Left ventricle myocardium inferior (tissue), 1 donor: ENCODE data around the gene PGA3. TPM values are rescaled to one million over a fixed set of nuclear protein-coding genes. Genes with fewer than 3 reads are reported as not detected.
"Not testable (repeated sequence)": the region's sequence is repeated elsewhere in the genome, so short reads cannot be mapped to it uniquely, and the experiment has no call there.

Source experiments
- DNase-seq: peaks from one replicate; pipeline ENCODE4 v3.0.0-alpha.2; 2020
- H3K27ac ChIP-seq: fragments of 200-600 bp; replicated peaks from 2 replicates; pipeline ENCODE4 v1.8.0; 2021
- H3K27me3 ChIP-seq: fragments of 200-600 bp; 2 replicates; pipeline ENCODE4 v1.8.0; 2021; ENCODE audit warnings: low read depth
- H3K36me3 ChIP-seq: fragments of 200-600 bp; 2 replicates; pipeline ENCODE4 v1.8.0; 2021
- H3K4me1 ChIP-seq: fragments of 200-600 bp; 2 replicates; pipeline ENCODE4 v1.8.0; 2021
- H3K4me3 ChIP-seq: fragments of 200-600 bp; 2 replicates; pipeline ENCODE4 v1.8.0; 2021; ENCODE audit warnings: mild to moderate bottlenecking, moderate library complexity
- H3K9me3 ChIP-seq: fragments of 200-600 bp; replicated peaks from 2 replicates; pipeline ENCODE4 v1.8.0; 2021
- CTCF ChIP-seq: fragments of 200-600 bp; IDR thresholded peaks from 2 replicates; pipeline ENCODE4 v1.8.0; 2021; ENCODE audit warnings: antibody characterized with exemption, mild to moderate bottlenecking, borderline replicate concordance
- intact Hi-C: fragments of 100-400 bp; cut with micrococcal nuclease; formaldehyde crosslinking; loops from one replicate; pipeline ENCODE4 v1.11.0; 2022
- total RNA-seq: library from RNA; stranded (reverse); fragmentation: NEBNext Ultra II Directional; extraction: Animal tissue kit (Norgen Biotek cat#: 25700); gene quantifications from one replicate; pipeline ENCODE4 v1.2.1, GENCODE V29; 2021
- donor health status: DM: no; HTN: yes; CAD: no; lungs with severe emphysema.

The PGA3 gene
- total RNA-seq, 1 donor from 2014 or later: 0.19 TPM

DNA sequence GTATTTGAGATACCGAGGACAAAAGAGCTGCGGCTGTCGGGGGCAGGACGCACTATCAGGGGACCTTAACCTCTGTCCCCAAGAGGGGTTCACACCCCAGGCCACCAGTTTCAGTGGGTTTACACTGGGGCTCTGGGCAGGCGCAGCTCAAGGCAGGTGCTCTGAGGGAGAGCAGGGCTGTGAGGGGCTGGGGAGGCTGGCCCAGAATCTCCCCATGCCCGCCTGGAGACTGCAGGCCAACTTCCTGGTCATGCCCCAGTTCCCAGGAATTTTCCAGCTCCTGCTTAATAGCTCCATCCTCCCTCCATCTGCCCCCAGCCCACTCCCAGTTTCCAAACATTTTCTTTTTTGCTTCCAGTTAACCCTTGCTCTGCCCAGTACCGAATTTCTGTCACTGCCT is 7.6 kb upstream of the PGA3 start:
- no peaks in the 10 kb centered on the region for H3K4me1 ChIP-seq
- DNase-seq: no peak
- H3K4me3 ChIP-seq: no peak overlapping the region

GRCh38 chr11:61198361-61198760 is 5.0 kb upstream of the PGA3 start:
- intact Hi-C loops: no loop called here
- Histone ChIP-seq H3K27me3 (peaks cover 61% of the 10 kb centered on the region), H3K9me3 (peaks cover 12% of the 10 kb centered on the region), H3K36me3 (no peaks in the 10 kb centered on the region), H3K4me1 (no peaks in the 10 kb centered on the region), H3K4me3 (no peak overlapping the region), H3K27ac (no peak overlapping the region)
- DNase-seq: no peak
- TF ChIP-seq CTCF: no peak

More for the DNA sequence above, 7.6 kb upstream of the PGA3 start:
- peaks cover 12% of the 10 kb centered on the region for H3K9me3 ChIP-seq
- H3K36me3 ChIP-seq: no peaks in the 10 kb centered on the region
- H3K27ac ChIP-seq: no peak overlapping the region
- no peak for TF ChIP-seq CTCF
- intact Hi-C loops: no loop called here
- H3K27me3 ChIP-seq: peaks cover 66% of the 10 kb centered on the region

- no peak for TF ChIP-seq CTCF
- Histone ChIP-seq H3K9me3 (peaks cover 12% of the 10 kb centered on the region), H3K27me3 (peaks cover 63% of the 10 kb centered on the region), H3K4me1 (no peaks in the 10 kb centered on the region), H3K27ac (no peak overlapping the region), H3K36me3 (no peaks in the 10 kb centered on the region), H3K4me3 (no peak overlapping the region)
- intact Hi-C loops: no loop called here
- no peak for DNase-seq
These were observed 4.3 kb upstream of the PGA3 start for GRCh38 chr11:61198948-61199523.

GRCh38 chr11:61201476-61201875 is 1.8 kb upstream of the PGA3 start:
- no peak overlapping the region for H3K27ac ChIP-seq
- no peak for DNase-seq
- intact Hi-C loops: no loop called here
- H3K4me1 ChIP-seq: no peaks in the 10 kb centered on the region
- no peak overlapping the region for H3K4me3 ChIP-seq
- no peaks in the 10 kb centered on the region for H3K36me3 ChIP-seq
- peaks cover 48% of the 10 kb centered on the region for H3K27me3 ChIP-seq
- H3K9me3 ChIP-seq: peaks cover 12% of the 10 kb centered on the region
- TF ChIP-seq CTCF: no peak

DNA sequence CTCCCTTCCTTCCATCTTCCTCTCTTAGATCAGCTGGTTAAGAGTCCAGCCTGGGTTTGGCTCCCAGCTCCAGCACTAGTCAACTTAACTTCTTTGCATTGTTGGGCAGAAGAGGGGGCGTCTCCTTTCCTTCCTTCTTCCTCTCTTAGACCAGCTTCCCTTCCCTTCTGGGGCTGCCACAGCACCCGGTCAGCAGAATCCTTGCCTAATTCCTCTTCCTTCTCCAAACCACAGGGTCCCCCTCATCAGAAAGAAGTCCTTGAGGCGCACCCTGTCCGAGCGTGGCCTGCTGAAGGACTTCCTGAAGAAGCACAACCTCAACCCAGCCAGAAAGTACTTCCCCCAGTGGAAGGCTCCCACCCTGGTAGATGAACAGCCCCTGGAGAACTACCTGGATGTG is 558 bp downstream of the PGA3 start:
- DNase-seq, H3K4me3 ChIP-seq, H3K36me3 ChIP-seq, intact Hi-C loops, H3K9me3 ChIP-seq, H3K27ac ChIP-seq, H3K4me1 ChIP-seq: not testable (repeated sequence)
- peaks cover 24% of the 10 kb centered on the region for H3K27me3 ChIP-seq

DNA sequence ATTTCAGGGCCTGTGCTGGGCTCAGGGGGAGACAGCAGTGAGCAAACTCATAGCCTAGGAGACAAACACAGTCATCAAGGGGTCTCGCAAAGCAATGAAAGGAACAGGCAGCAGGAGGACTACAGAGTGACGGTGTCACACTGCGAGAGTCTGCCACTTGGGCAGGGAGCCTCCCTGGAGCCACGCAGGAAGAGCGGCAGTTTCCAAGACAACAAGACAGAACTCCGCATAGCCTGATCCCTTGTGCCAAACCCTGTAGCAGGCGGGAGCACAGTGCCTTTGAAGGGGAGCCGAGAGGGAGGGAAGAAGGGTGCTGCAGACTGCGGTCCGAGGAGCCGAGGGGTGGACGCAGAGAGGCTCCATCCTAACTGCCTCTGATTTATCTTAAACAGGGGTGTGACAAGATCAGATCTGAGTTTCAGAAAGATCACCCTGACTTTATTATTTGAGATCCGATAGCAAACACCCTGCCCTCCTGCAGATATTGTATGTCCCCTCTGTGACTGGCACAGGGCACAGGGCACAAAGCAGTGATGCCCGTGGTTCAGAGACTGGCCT is 1.3 kb downstream of the PGA3 start:
- H3K4me3 ChIP-seq, DNase-seq, H3K27ac ChIP-seq, intact Hi-C loops, H3K4me1 ChIP-seq, H3K9me3 ChIP-seq, H3K36me3 ChIP-seq: not testable (repeated sequence)
- peaks cover 17% of the 10 kb centered on the region for H3K27me3 ChIP-seq

DNA sequence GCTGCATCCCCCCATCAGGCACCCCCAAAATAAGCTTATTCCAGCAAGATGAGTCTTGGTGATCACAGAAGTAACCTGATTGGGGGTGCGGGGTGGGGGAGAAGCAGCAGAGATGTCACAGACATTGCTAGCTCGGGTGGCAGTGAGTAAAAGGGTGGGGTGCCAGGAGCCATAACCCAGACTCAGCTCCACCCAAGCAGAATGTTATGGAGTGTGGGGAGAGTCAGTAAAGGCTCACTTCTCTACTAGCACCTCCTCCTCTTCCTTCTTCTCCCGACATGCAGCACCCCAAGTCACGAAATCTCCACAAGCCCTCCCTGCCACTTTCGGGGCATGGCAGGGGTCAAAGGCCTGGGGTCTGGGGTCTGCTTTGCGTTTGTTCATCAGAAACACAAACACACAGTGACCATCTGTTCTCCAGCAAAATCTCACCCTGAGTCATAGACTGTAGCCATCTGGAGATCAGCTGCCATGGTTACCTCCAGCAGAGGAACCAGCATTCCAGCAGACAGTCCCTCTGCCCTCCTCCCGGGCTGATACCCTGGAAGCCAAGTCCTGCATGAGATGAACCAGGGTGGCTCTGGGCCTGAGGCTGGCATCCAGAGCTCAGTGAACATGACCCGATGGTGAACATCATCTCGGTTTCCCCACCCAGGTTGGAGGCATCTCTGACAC is 4.5 kb downstream of the PGA3 start:
- H3K4me1 ChIP-seq, H3K36me3 ChIP-seq, H3K27me3 ChIP-seq, H3K4me3 ChIP-seq, DNase-seq, intact Hi-C loops, H3K27ac ChIP-seq, H3K9me3 ChIP-seq: not testable (repeated sequence)

DNA sequence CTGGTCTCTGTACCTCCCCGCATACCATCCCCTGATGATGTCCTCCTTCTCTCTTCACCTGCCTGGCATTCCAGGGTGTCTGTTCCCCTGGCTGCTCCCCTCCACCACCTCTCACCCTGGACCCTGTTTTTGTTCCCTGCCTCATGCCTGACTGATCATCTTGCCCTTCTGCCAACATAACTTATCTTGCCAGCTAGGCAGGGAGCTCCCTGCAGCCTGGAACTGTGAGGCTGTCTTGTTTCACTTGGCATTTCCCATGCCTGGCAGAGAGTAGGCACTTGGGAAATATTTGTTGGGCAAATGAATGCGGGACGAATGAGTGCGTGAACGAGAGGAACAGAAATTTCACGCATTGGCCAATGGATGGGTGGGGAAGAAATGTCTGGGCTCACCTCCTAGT is 7.3 kb downstream of the PGA3 start:
- H3K27me3 ChIP-seq, H3K36me3 ChIP-seq, DNase-seq, H3K4me1 ChIP-seq, H3K27ac ChIP-seq, intact Hi-C loops, H3K4me3 ChIP-seq, H3K9me3 ChIP-seq: not testable (repeated sequence)

- H3K4me3 ChIP-seq, H3K27me3 ChIP-seq, H3K36me3 ChIP-seq, H3K4me1 ChIP-seq, DNase-seq, H3K9me3 ChIP-seq, H3K27ac ChIP-seq, intact Hi-C loops: not testable (repeated sequence)
These were observed 8.1 kb downstream of the PGA3 start for GRCh38 chr11:61211327-61211952.
